ENCODE measurements around the gene CDH23. TPM values are rescaled to one million over a fixed set of nuclear protein-coding genes. Genes with fewer than 3 reads are reported as not detected.

Gene CDH23
- total RNA-seq, 4 donors from 2014 or later = 0.72 to 4.1 (median 2.2) TPM

- Histone ChIP-seq H3K4me1 (peaks cover 45% of the 10 kb centered on the region), H3K27me3 (no peaks in the 10 kb centered on the region), H3K4me3 (no peak overlapping the region), H3K9me3 (no peaks in the 10 kb centered on the region), H3K36me3 (no peaks in the 10 kb centered on the region), H3K27ac (no peak overlapping the region)
- no peak for TF ChIP-seq CTCF (IDR thresholded peaks at IDR 0.05)
- TF ChIP-seq POLR2A (IDR thresholded peaks at IDR 0.05) = no peak
- no peak for TF ChIP-seq EP300 (IDR thresholded peaks at IDR 0.05)
- no peak for TF ChIP-seq POLR2AphosphoS5 (IDR thresholded peaks at IDR 0.05)
- WGBS = 82% methylated on average over 14 of the region's 17 CpGs
- DNase-seq (ENCODE audit: low spot score in 2 of 2) = no peak
Measured at GRCh38 chr10:71528371-71529206, 131.9 kb downstream of the CDH23 start.

- Histone ChIP-seq H3K9me3 (no peaks in the 10 kb centered on the region), H3K4me1 (peaks cover 45% of the 10 kb centered on the region), H3K4me3 (no peak overlapping the region), H3K36me3 (no peaks in the 10 kb centered on the region), H3K27me3 (no peaks in the 10 kb centered on the region), H3K27ac (no peak overlapping the region)
- DNase-seq (ENCODE audit: low spot score in 2 of 2) = no peak
- 47% methylated on average over 4 of the region's 11 CpGs for WGBS
- TF ChIP-seq EP300 (IDR thresholded peaks at IDR 0.05) = no peak
- no peak for TF ChIP-seq POLR2A (IDR thresholded peaks at IDR 0.05)
- TF ChIP-seq POLR2AphosphoS5 (IDR thresholded peaks at IDR 0.05) = no peak
- TF ChIP-seq CTCF (IDR thresholded peaks at IDR 0.05) = no peak
Measured at GRCh38 chr10:71529207-71529827, 132.6 kb downstream of the CDH23 start.

- Histone ChIP-seq H3K4me3 (no peak overlapping the region), H3K4me1 (peaks cover 41% of the 10 kb centered on the region), H3K27me3 (no peaks in the 10 kb centered on the region), H3K9me3 (no peaks in the 10 kb centered on the region), H3K27ac (no peak overlapping the region), H3K36me3 (no peaks in the 10 kb centered on the region)
- 54% methylated on average over 4 of the region's 4 CpGs for WGBS
- no peak for DNase-seq (ENCODE audit: low spot score in 2 of 2)
- TF ChIP-seq EP300 (IDR thresholded peaks at IDR 0.05) (no peak), POLR2AphosphoS5 (IDR thresholded peaks at IDR 0.05) (no peak), POLR2A (IDR thresholded peaks at IDR 0.05) (no peak), CTCF (IDR thresholded peaks at IDR 0.05) (no peak)
Measured at GRCh38 chr10:71530781-71531180, 134.1 kb downstream of the CDH23 start.

GRCh38 chr10:71531485-71532446 is 135.0 kb downstream of the CDH23 start:
- H3K9me3 ChIP-seq = no peaks in the 10 kb centered on the region
- DNase-seq (ENCODE audit: low spot score in 2 of 2) = no peak
- peaks cover 34% of the 10 kb centered on the region for H3K4me1 ChIP-seq
- H3K36me3 ChIP-seq = no peaks in the 10 kb centered on the region
- no peaks in the 10 kb centered on the region for H3K27me3 ChIP-seq
- H3K4me3 ChIP-seq = no peak overlapping the region
- TF ChIP-seq POLR2AphosphoS5 (IDR thresholded peaks at IDR 0.05) (no peak), EP300 (IDR thresholded peaks at IDR 0.05) (no peak), POLR2A (IDR thresholded peaks at IDR 0.05) (no peak)
- no peak overlapping the region for H3K27ac ChIP-seq
- WGBS = 75% methylated on average over 8 of the region's 10 CpGs

GRCh38 chr10:71532878-71533277 is 136.2 kb downstream of the CDH23 start:
- 85% methylated on average over 7 of the region's 11 CpGs for WGBS
- no peak overlapping the region for H3K4me3 ChIP-seq
- H3K36me3 ChIP-seq = no peaks in the 10 kb centered on the region
- TF ChIP-seq POLR2AphosphoS5 (IDR thresholded peaks at IDR 0.05) (no peak), POLR2A (IDR thresholded peaks at IDR 0.05) (no peak), EP300 (IDR thresholded peaks at IDR 0.05) (no peak), CTCF (IDR thresholded peaks at IDR 0.05) (no peak)
- DNase-seq (ENCODE audit: low spot score in 2 of 2) = no peak
- no peaks in the 10 kb centered on the region for H3K27me3 ChIP-seq
- H3K27ac ChIP-seq = no peak overlapping the region
- peaks cover 34% of the 10 kb centered on the region for H3K4me1 ChIP-seq
- no peaks in the 10 kb centered on the region for H3K9me3 ChIP-seq

Measured in suprapubic skin (tissue), 4 donors.